Pulmonary artery endothelial cell (primary cell): ENCODE data around the gene SCN1A. TPM values are rescaled to one million over a fixed set of nuclear protein-coding genes. Genes with fewer than 3 reads are reported as not detected.

Experiments
- DNase-seq: peaks from one replicate; pipeline ENCODE4 v3.0.0-alpha.2; 2011; ENCODE audit warnings: low read depth, low spot score
- total RNA-seq: library from RNA; depleted of rRNA; stranded (reverse); fragments of >200 nt; gene quantifications from 2 replicates; pipeline ENCODE4 v1.2.3, GENCODE V29; 2014

SCN1A gene
- total RNA-seq, 1 donor from 2014 or later, result not detected

DNA sequence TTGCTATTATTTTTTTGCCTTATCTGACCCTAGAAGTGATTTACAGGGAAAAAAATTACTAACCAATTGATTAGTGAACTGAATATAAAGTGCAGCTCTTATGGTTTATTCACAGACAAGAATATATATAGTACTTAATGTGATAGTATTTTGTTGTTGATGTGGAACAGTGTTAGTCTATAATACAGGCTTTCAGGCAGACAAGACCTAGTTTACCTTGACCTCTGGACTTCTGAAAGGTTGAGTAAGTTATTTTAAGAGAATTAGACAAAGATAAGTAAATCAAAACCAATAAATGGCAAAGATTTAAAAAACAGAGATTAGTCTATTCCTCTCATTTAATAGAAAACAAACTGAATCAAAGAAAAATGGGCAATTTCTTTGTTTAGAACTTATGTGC, 46.0 kb downstream of the SCN1A start:
- DNase-seq, result no peak

DNA sequence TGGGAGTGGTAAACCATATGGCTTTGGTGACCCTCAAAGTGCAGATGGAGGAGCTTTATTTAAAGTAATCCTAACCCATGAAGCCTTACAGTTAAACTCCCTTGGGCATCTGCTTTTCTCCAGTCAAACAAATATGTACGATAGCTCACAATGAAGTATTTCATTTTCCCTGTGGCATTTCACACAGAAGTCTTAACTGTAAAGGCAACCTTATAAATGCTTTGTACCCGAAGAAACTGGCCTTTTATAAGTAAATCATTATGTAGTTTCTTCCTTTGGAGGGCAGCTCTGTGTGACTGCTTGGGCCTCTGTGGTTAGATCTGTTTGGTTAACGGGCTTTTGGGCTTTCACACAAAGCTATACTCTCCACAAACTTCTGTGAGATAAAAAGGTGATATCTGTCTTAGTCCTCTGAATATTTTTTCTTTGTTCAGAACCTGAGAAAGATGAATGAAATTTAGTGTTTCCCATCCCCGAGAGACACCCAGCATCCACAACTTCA, 46.6 kb downstream of the SCN1A start:
- no peak for DNase-seq

DNA sequence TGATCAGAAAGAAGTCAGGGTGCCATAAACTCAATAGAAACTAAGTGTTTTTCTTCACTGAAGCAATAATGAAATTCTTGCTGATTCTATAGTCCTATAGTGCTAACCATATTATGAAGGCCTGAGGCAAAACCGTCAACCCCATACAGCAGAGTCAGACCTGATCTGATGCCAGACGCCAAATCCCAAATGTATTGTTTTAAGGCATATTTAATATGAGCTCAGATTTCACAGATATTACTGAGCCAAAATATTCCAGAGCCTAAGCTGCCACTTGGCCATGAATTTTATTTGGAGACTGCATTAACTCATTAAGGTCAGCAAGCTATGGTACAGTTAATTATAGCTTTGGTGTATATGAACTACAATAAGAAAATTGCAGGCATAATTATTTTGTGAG, 53.4 kb downstream of the SCN1A start:
- no peak for DNase-seq

DNA sequence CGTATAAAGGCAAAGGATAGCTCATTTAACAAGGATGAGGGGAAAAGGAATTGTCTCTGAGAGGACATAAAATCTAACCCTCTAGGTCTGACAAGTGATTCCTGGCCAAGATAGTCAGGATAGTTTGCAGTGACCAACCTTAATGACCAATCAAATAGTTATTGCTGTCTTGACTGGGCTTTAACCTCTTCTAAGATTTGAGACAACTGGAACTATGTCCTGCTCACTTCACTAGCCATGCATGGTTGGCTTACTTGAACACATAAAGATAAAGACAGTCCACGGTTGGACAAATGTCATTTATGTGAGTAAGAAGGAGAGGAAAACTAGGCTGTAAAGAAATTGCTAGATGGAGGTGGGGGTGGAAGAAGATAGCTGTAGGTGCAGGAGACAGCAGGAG, 53.8 kb downstream of the SCN1A start:
- no peak for DNase-seq

DNA sequence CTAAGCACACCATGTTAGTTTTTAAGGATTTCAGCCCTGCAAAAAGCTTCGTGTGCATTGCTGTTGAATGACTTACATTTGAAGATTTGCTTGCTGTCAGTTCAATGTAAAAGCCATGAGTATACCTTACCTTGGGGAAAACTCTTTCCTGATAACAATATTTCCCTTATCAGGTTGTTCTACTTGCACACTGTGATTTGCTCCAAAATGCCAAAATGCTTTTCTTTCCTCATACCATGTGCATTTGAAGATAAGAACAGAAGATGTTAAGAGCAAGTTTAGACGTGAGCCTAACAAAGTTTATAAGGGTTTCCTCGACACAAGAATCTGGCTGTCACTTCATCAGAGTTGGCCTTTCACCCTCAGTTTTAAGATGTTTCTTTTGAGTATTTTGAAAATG, 57.6 kb downstream of the SCN1A start:
- DNase-seq, result no peak

GRCh38 chr2:166068981-166069380, 58.8 kb downstream of the SCN1A start:
- DNase-seq, result no peak

DNA sequence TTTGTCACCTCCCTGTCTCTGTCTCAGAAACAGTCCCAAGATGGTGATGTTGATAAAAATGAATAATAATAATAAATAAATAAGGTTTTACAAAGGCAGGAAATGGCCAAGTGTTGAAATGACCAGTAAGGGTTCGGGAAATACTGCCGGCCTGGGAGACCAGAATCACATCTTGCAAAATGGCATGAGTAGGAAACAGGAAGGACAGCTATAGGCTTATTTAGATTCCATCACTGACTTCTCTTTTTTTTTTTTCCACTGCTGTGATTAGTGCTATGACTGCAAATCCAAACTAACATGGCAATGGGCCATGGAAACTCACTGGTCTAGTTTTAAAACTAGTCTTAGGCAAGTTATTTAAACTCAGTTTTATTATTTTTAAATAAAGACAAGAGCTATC, 60.6 kb downstream of the SCN1A start:
- peak; percentile 11 for DNase-seq

- no peak for DNase-seq
Measured at GRCh38 chr2:166060191-166060590, 67.6 kb downstream of the SCN1A start.

- DNase-seq, result peak; percentile 54
Measured at GRCh38 chr2:166057370-166058164, 70.3 kb downstream of the SCN1A start.

- DNase-seq, result no peak
Measured at GRCh38 chr2:166044853-166045483, 82.9 kb downstream of the SCN1A start.

GRCh38 chr2:166042768-166043390, 84.9 kb downstream of the SCN1A start:
- DNase-seq, result no peak

DNA sequence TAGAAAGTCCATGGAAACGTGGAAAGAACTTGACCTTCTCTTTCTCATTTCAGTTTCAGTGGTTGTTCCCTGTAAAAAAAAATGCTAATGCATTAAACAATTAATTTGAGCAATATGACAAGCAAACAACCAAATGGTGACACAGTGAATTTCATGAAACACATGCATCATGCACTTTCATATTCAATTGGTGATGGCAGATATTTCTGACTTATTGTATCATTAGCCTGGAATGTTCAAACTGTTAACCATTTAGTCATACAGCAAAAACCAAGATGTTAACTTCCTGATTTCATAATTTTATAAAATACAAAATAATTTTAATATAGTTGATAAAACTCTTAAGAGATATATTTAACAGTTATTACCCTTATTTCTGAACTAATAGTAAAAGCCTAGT, 85.5 kb downstream of the SCN1A start:
- no peak for DNase-seq

DNA sequence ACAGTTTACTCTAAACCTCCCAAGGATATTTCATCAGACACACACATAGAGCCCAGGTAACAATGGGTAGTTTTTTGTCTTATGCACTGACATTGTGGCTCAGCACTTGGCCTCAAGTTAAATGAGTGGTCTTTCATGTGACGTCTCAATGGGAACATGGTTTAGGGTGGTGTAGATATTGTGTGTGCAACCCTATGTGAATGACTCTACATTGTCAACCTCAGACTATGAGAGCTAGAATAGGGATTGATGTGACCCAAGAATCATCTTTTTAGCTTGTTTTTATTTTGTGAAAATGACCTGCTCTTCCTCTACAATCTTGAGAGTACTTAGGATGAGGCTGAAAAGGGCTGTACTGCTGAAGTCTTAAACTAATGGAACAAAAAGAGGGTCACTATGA, 86.2 kb downstream of the SCN1A start:
- no peak for DNase-seq

DNA sequence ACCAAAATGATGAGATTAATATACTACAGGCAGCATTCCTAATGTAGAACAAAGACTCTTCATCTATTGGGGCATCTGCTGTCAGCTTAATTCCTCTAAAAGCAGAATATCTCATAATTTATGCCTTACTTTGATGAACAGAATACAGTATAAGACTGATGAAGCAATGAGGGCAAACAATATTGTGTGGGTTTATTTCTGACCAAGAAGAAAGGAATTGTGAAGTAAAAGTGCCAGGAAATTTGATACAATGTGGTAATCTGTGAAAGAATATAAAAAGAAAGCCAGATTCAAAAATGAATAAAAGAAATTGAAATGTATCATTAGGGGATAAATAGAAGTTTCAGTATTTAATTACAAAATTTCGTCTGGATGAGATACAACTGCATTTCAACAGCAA, 95.5 kb downstream of the SCN1A start:
- DNase-seq, result no peak

DNA sequence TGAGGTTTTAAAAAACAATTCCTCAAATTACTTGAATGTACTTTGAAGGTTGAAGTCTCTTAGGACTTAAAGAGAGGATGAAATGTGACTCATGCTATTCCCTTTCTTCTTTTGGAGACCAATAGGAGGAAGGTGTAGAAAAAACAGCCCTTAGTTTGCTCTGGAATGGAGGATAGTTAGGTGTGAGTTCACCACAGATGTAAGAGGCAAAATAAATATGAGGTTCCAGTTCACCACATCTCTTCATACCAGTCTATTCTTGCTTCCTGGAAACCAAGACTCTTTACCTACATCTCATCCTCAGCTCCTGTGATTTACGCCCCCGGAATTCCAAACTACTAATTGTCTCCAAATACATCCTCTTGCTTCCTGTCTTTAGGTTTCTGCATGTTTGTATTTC, 96.8 kb downstream of the SCN1A start:
- no peak for DNase-seq

GRCh38 chr2:166025313-166025712, 102.5 kb downstream of the SCN1A start:
- no peak for DNase-seq

- DNase-seq, result no peak
Measured at GRCh38 chr2:166017208-166017607, 110.6 kb downstream of the SCN1A start.

DNA sequence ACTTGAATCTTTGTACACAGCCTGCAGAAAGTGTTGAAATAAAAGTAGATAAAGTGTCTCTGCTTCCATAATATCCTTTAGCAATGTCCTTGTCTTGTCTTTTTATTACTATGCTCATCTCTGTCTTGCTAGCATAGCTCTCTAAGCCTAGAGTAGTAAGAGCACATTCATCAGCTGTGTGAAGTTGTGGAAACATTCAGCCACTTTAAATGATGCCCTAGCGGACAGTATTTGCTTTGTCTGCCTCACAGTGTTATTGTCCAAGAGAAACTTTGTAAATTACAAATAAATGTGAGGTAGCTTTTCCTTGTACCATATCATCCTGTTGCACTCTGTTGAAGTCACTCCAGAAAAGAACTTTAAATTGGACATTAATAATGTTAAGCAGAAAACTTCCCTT, 113.9 kb downstream of the SCN1A start:
- DNase-seq, result no peak

- no peak for DNase-seq
Measured at GRCh38 chr2:166011660-166012059, 116.2 kb downstream of the SCN1A start.

DNA sequence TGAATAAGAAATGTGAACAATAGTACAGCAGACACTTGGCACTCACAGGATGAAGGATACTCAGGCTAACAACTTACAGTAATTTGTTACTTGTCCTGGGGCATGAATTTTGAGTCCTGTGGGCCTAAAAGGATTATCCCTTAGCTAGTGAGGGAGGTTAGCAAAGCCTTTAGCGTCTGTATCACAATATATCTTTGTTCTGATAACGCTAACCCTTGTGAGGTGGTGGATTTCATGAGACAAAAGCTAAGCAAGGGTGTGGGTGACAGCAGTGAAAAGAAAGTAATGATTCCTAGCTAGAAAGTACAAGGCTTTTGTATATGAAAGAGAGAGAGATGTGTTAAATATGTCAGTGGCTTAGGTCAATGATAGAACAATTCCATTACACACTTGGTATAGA, 127.4 kb downstream of the SCN1A start:
- no peak for DNase-seq

DNA sequence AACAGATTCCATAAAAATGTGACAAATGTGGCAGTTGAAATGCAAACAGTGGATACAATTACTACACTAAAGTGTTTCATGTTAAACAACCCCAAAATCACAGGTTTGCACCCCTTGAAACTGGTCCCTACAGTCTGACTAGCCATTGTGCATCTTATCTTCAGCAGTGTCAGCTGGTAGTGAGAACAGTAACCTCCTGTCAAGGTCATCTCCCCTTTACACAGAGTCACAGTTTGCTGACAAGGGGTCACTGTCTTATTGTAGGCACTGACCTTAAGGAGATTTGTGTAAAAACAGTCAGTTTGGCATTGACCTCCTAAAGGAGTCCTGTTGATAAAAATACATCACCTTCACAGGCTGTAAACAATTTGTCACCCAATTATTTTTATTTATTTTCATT, 137.0 kb downstream of the SCN1A start:
- DNase-seq, result no peak

- DNase-seq, result no peak
Measured at GRCh38 chr2:165989851-165990250, 138.0 kb downstream of the SCN1A start.

GRCh38 chr2:165985120-165985519, 142.7 kb downstream of the SCN1A start:
- DNase-seq, result no peak
